ENCODE results near the gene CDYL2.

CDYL2 gene

GRCh38 chr16:80615735-80616134, 188.7 kb downstream of the CDYL2 start:
- TF ChIP-seq, protein P1, sequence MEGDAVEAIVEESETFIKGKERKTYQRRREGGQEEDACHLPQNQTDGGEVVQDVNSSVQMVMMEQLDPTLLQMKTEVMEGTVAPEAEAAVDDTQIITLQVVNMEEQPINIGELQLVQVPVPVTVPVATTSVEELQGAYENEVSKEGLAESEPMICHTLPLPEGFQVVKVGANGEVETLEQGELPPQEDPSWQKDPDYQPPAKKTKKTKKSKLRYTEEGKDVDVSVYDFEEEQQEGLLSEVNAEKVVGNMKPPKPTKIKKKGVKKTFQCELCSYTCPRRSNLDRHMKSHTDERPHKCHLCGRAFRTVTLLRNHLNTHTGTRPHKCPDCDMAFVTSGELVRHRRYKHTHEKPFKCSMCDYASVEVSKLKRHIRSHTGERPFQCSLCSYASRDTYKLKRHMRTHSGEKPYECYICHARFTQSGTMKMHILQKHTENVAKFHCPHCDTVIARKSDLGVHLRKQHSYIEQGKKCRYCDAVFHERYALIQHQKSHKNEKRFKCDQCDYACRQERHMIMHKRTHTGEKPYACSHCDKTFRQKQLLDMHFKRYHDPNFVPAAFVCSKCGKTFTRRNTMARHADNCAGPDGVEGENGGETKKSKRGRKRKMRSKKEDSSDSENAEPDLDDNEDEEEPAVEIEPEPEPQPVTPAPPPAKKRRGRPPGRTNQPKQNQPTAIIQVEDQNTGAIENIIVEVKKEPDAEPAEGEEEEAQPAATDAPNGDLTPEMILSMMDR (IDR thresholded peaks at IDR 0.05): no peak
- no peak for DNase-seq (ENCODE audit: low spot score)
- no peak overlapping the region for H3K27ac ChIP-seq
- H3K4me3 ChIP-seq: no peak overlapping the region

GRCh38 chr16:80614908-80615671, 189.3 kb downstream of the CDYL2 start:
- Histone ChIP-seq H3K27ac (no peak overlapping the region), H3K4me3 (no peak overlapping the region)
- TF ChIP-seq, protein P1 (IDR thresholded peaks at IDR 0.05): no peak
- no peak for DNase-seq (ENCODE audit: low spot score)

GRCh38 chr16:80612461-80613017, 191.9 kb downstream of the CDYL2 start:
- no peak overlapping the region for H3K27ac ChIP-seq
- H3K4me3 ChIP-seq: no peak overlapping the region
- TF ChIP-seq, protein P1 (IDR thresholded peaks at IDR 0.05): no peak
- DNase-seq (ENCODE audit: low spot score): no peak

DNA sequence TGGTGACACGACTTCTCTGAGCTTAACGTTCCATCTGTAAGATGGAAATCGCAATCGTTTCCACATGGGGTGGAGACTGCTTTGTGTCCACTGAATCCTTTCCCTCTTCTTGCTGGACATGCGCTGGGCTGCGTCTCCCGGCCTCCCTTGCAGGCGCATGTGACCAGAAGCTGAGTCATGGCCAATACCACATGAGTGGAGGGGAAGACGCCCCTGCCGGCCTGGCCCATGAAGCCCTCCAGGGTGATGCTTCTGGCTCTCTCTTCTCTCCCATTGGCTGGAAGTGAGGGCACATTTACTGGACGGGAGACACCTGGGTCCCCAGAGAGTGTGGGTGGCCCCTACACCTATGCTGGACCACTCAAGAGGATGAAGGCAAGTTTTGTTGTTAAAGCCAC, 192.5 kb downstream of the CDYL2 start:
- no peak for DNase-seq (ENCODE audit: low spot score)
- TF ChIP-seq, protein P1 (IDR thresholded peaks at IDR 0.05): no peak
- no peak overlapping the region for H3K4me3 ChIP-seq
- H3K27ac ChIP-seq: no peak overlapping the region

- no peak overlapping the region for H3K27ac ChIP-seq
- no peak overlapping the region for H3K4me3 ChIP-seq
- DNase-seq (ENCODE audit: low spot score): no peak
- TF ChIP-seq, protein P1 (IDR thresholded peaks at IDR 0.05): no peak
These were observed 193.0 kb downstream of the CDYL2 start for GRCh38 chr16:80611171-80611929.

- no peak for DNase-seq (ENCODE audit: low spot score)
- no peak overlapping the region for H3K27ac ChIP-seq
- TF ChIP-seq, protein P1 (IDR thresholded peaks at IDR 0.05): no peak
- H3K4me3 ChIP-seq: no peak overlapping the region
These were observed 193.8 kb downstream of the CDYL2 start for GRCh38 chr16:80610481-80611156.
